GM13977 (cell line): Measurements from ENCODE around the gene QSOX1.

Source experiments
- DNase-seq: peaks from one replicate; pipeline ENCODE4 v3.0.0; 2012; ENCODE audit warnings: low spot score
- CTCF ChIP-seq: IDR thresholded peaks from 2 replicates; pipeline ENCODE4 v1.5.1; 2012; ENCODE audit warnings: mild to moderate bottlenecking, control low read depth; ENCODE audit not compliant: insufficient read depth; ENCODE audit errors: extremely low read depth, missing control alignments
- in situ Hi-C: fragments of 300-500 bp; cut with MboI; formaldehyde crosslinking; loops from one replicate; pipeline ENCODE4 v1.12.0; 2022; ENCODE audit warnings: low sequenced_read_pairs, low pct_unique_long_range_greater_than_20kb, mixed read lengths, inconsistent platforms; ENCODE audit not compliant: unreplicated experiment

QSOX1 gene

GRCh38 chr1:180236698-180237509 lies 82.2 kb downstream of the QSOX1 start:
- in situ Hi-C loops = no loop called here
- no peak for TF ChIP-seq CTCF
- no peak for DNase-seq

GRCh38 chr1:180237869-180238476 lies 83.3 kb downstream of the QSOX1 start:
- DNase-seq = no peak
- no peak for TF ChIP-seq CTCF
- in situ Hi-C loops = no loop called here

- TF ChIP-seq CTCF = no peak
- DNase-seq = no peak
- in situ Hi-C loops = no loop called here
Measured at GRCh38 chr1:180238675-180239074, 84.0 kb downstream of the QSOX1 start.

- no peak for TF ChIP-seq CTCF
- no peak for DNase-seq
- in situ Hi-C loops = no loop called here
Measured at GRCh38 chr1:180239145-180240096, 84.8 kb downstream of the QSOX1 start.

- no peak for DNase-seq
- in situ Hi-C loops = no loop called here
- no peak for TF ChIP-seq CTCF
Measured at GRCh38 chr1:180241716-180242544, 87.3 kb downstream of the QSOX1 start.
